Measurements from ENCODE around the gene GPR18.

DNA sequence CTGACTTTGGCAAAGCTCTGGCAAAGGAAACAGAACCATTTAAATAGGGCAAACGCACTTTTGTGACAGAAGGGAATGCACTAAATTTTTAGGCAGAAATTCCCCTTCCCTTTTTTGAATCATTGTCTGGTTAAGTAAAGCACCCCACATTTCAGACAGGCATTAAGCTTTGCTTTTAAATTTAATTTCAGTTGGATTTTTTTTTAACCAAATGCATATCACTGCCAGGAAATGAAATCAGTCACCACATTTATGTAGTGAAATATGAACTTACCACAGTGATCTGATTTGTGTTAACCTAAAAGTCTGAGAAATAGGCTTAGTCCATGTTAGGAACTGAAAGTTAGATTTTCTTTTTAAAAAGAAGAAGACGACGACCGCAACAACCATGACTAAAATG lies 38.2 kb upstream of the GPR18 start:
- TF ChIP-seq CTCF (IDR thresholded peaks at IDR 0.05; ENCODE audit: low read depth, low read length, poor library complexity, severe bottlenecking) (no peak), EZH2phosphoT487 (IDR thresholded peaks at IDR 0.05; ENCODE audit: borderline replicate concordance, low read length) (no peak)
